Pancreas (tissue), 10 donors: ENCODE results near the gene ERCC2. TPM values are rescaled to one million over a fixed set of nuclear protein-coding genes. Genes with fewer than 3 reads are reported as not detected.
"Not testable (repeated sequence)": the region's sequence is repeated elsewhere in the genome, so short reads cannot be mapped to it uniquely, and the experiment has no call there.

ENCODE experiments used
- ATAC-seq, 4 donors: fragments of 200-7000 bp; cut with Tn5 transposase; one replicate each; pipeline versions ENCODE4 v1.8.0 to v1.9.1; 2020; ENCODE audit warnings: mild to moderate bottlenecking in 4 of 4, moderate library complexity in 4 of 4
- DNase-seq, 6 donors: peaks; one replicate each; pipeline ENCODE4 v3.0.0-alpha.2; 2020
- FAIRE-seq: peaks from 2 replicates; lab custom pipeline; 2012; peaks lifted over from hg19 to GRCh38; lab: Jason Lieb, UNC
- H3K27ac ChIP-seq, 4 donors: fragments of 200-600 bp; sonication (generic); 1 replicate in 3 of 4; 2 replicates in 1 of 4; pipeline versions ENCODE4 v1.5.0 to v1.8.0; 2020
- H3K27me3 ChIP-seq, 4 donors: fragments of 200-600 bp; one replicate each; pipeline ENCODE4 v1.8.0; 2021
- H3K36me3 ChIP-seq, 3 donors: fragments of 200-600 bp; sonication (generic) in 1 of 3; one replicate each; pipeline versions ENCODE4 v1.5.0 to v1.8.0; 2020 to 2021
- H3K4me1 ChIP-seq, 3 donors: fragments of 200-600 bp; one replicate each; pipeline ENCODE4 v1.8.0; 2021
- H3K4me3 ChIP-seq, 4 donors: fragments of 200-600 bp; sonication (generic) in 2 of 4; one replicate each; pipeline versions ENCODE4 v1.5.0 to v1.8.0; 2020 to 2021
- H3K9me3 ChIP-seq, 4 donors: fragments of 200-600 bp; one replicate each; pipeline ENCODE4 v1.8.0; 2021
- CTCF ChIP-seq, 4 donors: fragments of 200-600 bp; sonication (generic) in 3 of 4; IDR thresholded peaks; one replicate each; pipeline versions ENCODE4 v1.5.0 to v1.8.0; 2021; ENCODE audit warnings: antibody characterized with exemption in 4 of 4
- WGBS, 2 donors: extraction: QIAGEN DNeasy Blood & Tissue Kit; methylation state at CpG; one replicate each; pipeline ENCODE4 v1.1.7; 2013; 5-methylcytosine and 5-hydroxymethylcytosine counted together
- intact Hi-C, 3 donors: fragments of 100-400 bp; cut with DNase I; formaldehyde crosslinking; loops; one replicate each; pipeline versions ENCODE4 v1.11.1 to v1.14.2; 2022
- polyA plus RNA-seq, 2 donors: library from polyadenylated mRNA; stranded (reverse); fragments of 200-250 nt; gene quantifications; one replicate each; pipeline ENCODE4 v1.2.3, GENCODE V29; 2013
- total RNA-seq, 6 donors: library from RNA; stranded (reverse); fragmentation: NEBNext Ultra II Directional in 4 of 6; extraction: Animal tissue kit (Norgen Biotek cat#: 25700) in 4 of 6; gene quantifications; one replicate each; pipeline versions ENCODE4 v1.2.1 to v1.2.4, GENCODE V29; 2021 to 2023
- donor health status: healthy with polysubstance abuse.
- donor health status: DM: no; HTN: no; CAD: no; lungs with moderate emphysema.
- donor health status: DM: no; HTN: no; CAD: no.
- donor health status: control.
- donor health status: control.
- donor health status: Bipolar disorder and iron deficiency.
- donor health status: DM: yes; HTN: yes; CAD: no.
- donor health status: DM: no; HTN: no; CAD: no.
- donor health status: DM: no; HTN: no; CAD: no.
- donor health status: DM: yes; HTN: yes; CAD: no.

The ERCC2 gene
- total and polyA plus RNA-seq, 8 donors: 7.1 to 19.5 (median 10.2) TPM

- Histone ChIP-seq H3K4me1 (peaks cover 0 to 3% (median 0%) of the 10 kb centered on the region in 3 donors), H3K9me3 (no peaks in the 10 kb centered on the region), H3K36me3 (no peaks in the 10 kb centered on the region), H3K27me3 (no peaks in the 10 kb centered on the region), H3K4me3 (no peak overlapping the region), H3K27ac (no peak overlapping the region)
- no peak for DNase-seq
- intact Hi-C loops: no loop called here
- FAIRE-seq: no peak
- ATAC-seq: no peak
- no peak for TF ChIP-seq CTCF (IDR thresholded peaks at IDR 0.05)
- WGBS, 2 donors: 57 to 65% methylated on average over 11 of the region's 11 CpGs
Measured at GRCh38 chr19:45336696-45337251, 33.6 kb downstream of the ERCC2 start.

- WGBS, 2 donors: 69 to 91% methylated on average over 4 of the region's 4 CpGs
- H3K4me1 ChIP-seq, intact Hi-C loops, H3K27me3 ChIP-seq, DNase-seq, H3K4me3 ChIP-seq, H3K9me3 ChIP-seq, ATAC-seq, FAIRE-seq, H3K27ac ChIP-seq, H3K36me3 ChIP-seq: not testable (repeated sequence)
Measured at GRCh38 chr19:45334881-45335280, 35.5 kb downstream of the ERCC2 start.

GRCh38 chr19:45333609-45334303 lies 36.6 kb downstream of the ERCC2 start:
- H3K4me1 ChIP-seq: no peaks in the 10 kb centered on the region
- H3K27me3 ChIP-seq: no peaks in the 10 kb centered on the region
- ATAC-seq (no peak), DNase-seq (no peak), FAIRE-seq (no peak)
- 74 to 86% methylated on average over 10 of the region's 10 CpGs for WGBS, 2 donors
- no peaks in the 10 kb centered on the region for H3K9me3 ChIP-seq
- no peak for TF ChIP-seq CTCF (IDR thresholded peaks at IDR 0.05)
- intact Hi-C loops: no loop called here
- H3K4me3 ChIP-seq: no peak overlapping the region
- no peak overlapping the region for H3K27ac ChIP-seq
- H3K36me3 ChIP-seq: no peaks in the 10 kb centered on the region

GRCh38 chr19:45331411-45331810 lies 39.0 kb downstream of the ERCC2 start:
- no peaks in the 10 kb centered on the region for H3K36me3 ChIP-seq
- no peak for TF ChIP-seq CTCF (IDR thresholded peaks at IDR 0.05)
- WGBS, 2 donors: 75 to 81% methylated on average over 7 of the region's 7 CpGs
- no peak overlapping the region for H3K4me3 ChIP-seq
- intact Hi-C loops: no loop called here
- FAIRE-seq: no peak
- no peaks in the 10 kb centered on the region for H3K9me3 ChIP-seq
- DNase-seq: no peak
- ATAC-seq: no peak
- no peaks in the 10 kb centered on the region for H3K4me1 ChIP-seq
- H3K27ac ChIP-seq: no peak overlapping the region
- H3K27me3 ChIP-seq: no peaks in the 10 kb centered on the region

- Histone ChIP-seq H3K4me1 (no peaks in the 10 kb centered on the region), H3K36me3 (no peaks in the 10 kb centered on the region), H3K4me3 (no peak overlapping the region), H3K9me3 (no peaks in the 10 kb centered on the region), H3K27ac (no peak overlapping the region), H3K27me3 (no peaks in the 10 kb centered on the region)
- TF ChIP-seq CTCF (IDR thresholded peaks at IDR 0.05): no peak
- 59 to 61% methylated on average over 13 of the region's 13 CpGs for WGBS, 2 donors
- intact Hi-C loops: no loop called here
- ATAC-seq (no peak), DNase-seq (no peak), FAIRE-seq (no peak)
Measured at GRCh38 chr19:45327404-45328143, 42.8 kb downstream of the ERCC2 start.
